GM12874 (cell line): ENCODE data around the gene CATSPERD.

Experiments used
- CTCF ChIP-seq: IDR thresholded peaks from 2 replicates; pipeline ENCODE4 v1.5.1; 2011; ENCODE audit warnings: low read depth, mild to moderate bottlenecking, control low read depth, low read length, moderate library complexity; ENCODE audit not compliant: insufficient read depth

The CATSPERD gene

GRCh38 chr19:5825178-5825577 is 104.7 kb downstream of the CATSPERD start:
- TF ChIP-seq CTCF = no peak

- no peak for TF ChIP-seq CTCF
Measured at GRCh38 chr19:5826531-5827341, 106.3 kb downstream of the CATSPERD start.

GRCh38 chr19:5827342-5827890 is 107.0 kb downstream of the CATSPERD start:
- TF ChIP-seq CTCF = no peak

- TF ChIP-seq CTCF = no peak
Measured at GRCh38 chr19:5827891-5828660, 107.6 kb downstream of the CATSPERD start.
